Common myeloid progenitor, CD34-positive (primary cell): ENCODE data around the gene SURF4.
A peak's percentile ranks its signal among the peaks of the same experiment; 100 is the strongest.

Source experiments
- CTCF ChIA-PET: fragments of 350-600 bp; sonication (Branson Sonifier 250); formaldehyde crosslinking; loops from one replicate; lab custom pipeline; 2021; ENCODE audit warnings: antibody characterized with exemption; lab: Charles Lee
- POLR2A ChIA-PET: fragments of 350-600 bp; sonication (Branson Sonifier 250); formaldehyde crosslinking; loops from one replicate; lab custom pipeline; 2021; ENCODE audit warnings: antibody characterized with exemption; lab: Charles Lee
- DNase-seq, 3 donors: peaks; one replicate each; pipeline versions ENCODE4 v3.0.0 to v3.0.0-alpha.2; 2013
- H3K27ac ChIP-seq, 2 experiments: 1 replicate in 1 of 2; 2 replicates in 1 of 2; pipeline ENCODE4 v1.7.0; 2013; ENCODE audit warnings: inconsistent platforms in 2 of 2, low read length in 2 of 2, mild to moderate bottlenecking in 2 of 2, low read depth in 1 of 2, moderate library complexity in 1 of 2; ENCODE audit not compliant: severe bottlenecking in 2 of 2, insufficient read depth in 1 of 2, poor library complexity in 1 of 2
- H3K27me3 ChIP-seq, 5 experiments: replicated peaks in 2 of 5; 1 replicate in 3 of 5; 2 replicates in 2 of 5; pipeline versions ENCODE4 v1.6.1 to v1.7.0; 2013; ENCODE audit warnings: low read length in 4 of 5, mild to moderate bottlenecking in 2 of 5, moderate library complexity in 2 of 5, inconsistent platforms in 1 of 5; ENCODE audit not compliant: insufficient read depth in 5 of 5, control insufficient read depth in 4 of 5
- H3K36me3 ChIP-seq, 4 experiments: 1 replicate in 2 of 4; 2 replicates in 2 of 4; pipeline versions ENCODE4 v1.6.1 to v1.7.0; 2013; ENCODE audit warnings: low read length in 3 of 4, control low read depth in 1 of 4, mild to moderate bottlenecking in 1 of 4; ENCODE audit not compliant: control insufficient read depth in 4 of 4, insufficient read depth in 4 of 4
- H3K4me1 ChIP-seq, 4 experiments: 1 replicate in 3 of 4; 2 replicates in 1 of 4; pipeline versions ENCODE4 v1.6.1 to v1.7.1; 2013; ENCODE audit warnings: low read length in 3 of 4, mild to moderate bottlenecking in 3 of 4, control low read depth in 1 of 4, inconsistent platforms in 1 of 4, moderate library complexity in 1 of 4; ENCODE audit not compliant: control insufficient read depth in 4 of 4, insufficient read depth in 4 of 4; ENCODE audit errors: control extremely low read depth in 1 of 4
- H3K4me3 ChIP-seq, 7 experiments: 1 replicate in 4 of 7; 2 replicates in 3 of 7; pipeline versions ENCODE4 v1.5.1 to v1.7.0; 2013; ENCODE audit warnings: mild to moderate bottlenecking in 7 of 7, low read length in 6 of 7, moderate library complexity in 6 of 7, inconsistent platforms in 2 of 7, low read depth in 2 of 7, control low read depth in 1 of 7; ENCODE audit not compliant: insufficient read depth in 4 of 7, control insufficient read depth in 1 of 7; ENCODE audit errors: extremely low read depth in 1 of 7
- H3K9me3 ChIP-seq, 5 experiments: 1 replicate in 4 of 5; 2 replicates in 1 of 5; pipeline versions ENCODE4 v1.6.1 to v1.7.1; 2013; ENCODE audit warnings: low read length in 4 of 5, mild to moderate bottlenecking in 2 of 5, inconsistent platforms in 1 of 5, low read depth in 1 of 5, moderate library complexity in 1 of 5; ENCODE audit not compliant: control insufficient read depth in 4 of 5, insufficient read depth in 2 of 5; ENCODE audit errors: control extremely low read depth in 1 of 5
- WGBS: methylation state at CpG from one replicate; pipeline ENCODE4 v1.1.5; 2013; ENCODE audit not compliant: insufficient coverage; 5-methylcytosine and 5-hydroxymethylcytosine counted together

SURF4 gene

DNA sequence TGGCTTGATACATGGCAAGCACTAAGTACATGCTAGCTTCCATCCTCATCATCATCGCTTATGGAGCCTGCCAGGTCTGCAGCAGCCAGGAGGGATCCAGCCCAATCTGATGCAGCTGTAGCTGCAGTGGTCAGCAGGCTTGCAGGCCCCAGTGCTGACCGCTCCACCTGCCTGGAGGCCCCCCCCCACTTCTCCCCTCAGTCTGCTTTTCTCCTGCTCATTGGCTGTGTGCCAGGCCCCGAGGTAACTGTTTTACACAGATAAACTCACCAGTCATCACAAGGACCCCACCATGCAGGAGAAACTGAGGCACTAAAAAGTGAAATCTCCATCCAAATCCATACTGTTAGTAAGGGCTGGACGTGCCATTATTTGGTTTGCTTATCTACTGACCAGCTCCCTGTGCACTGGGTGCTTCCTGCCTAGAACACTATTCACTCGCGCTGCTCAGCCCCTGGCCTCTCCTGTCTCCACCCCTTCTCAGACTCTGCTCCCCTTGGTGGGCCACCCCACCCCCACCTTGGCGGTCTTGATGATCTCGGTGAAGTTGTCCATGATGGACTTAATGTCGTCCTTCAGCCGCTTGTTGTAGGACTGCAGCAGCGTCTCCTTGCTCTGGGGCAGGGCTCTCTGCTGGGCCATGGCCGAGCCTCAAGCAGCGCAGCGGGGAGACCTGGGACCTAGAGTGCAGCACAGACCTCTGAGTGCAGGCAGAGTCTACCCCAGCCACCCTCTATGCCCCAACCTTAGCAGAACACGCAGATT lies 29.7 kb downstream of the SURF4 start:
- no peaks in the 10 kb centered on the region for H3K9me3 ChIP-seq
- H3K27ac ChIP-seq, result peak overlapping the region in 1 of 2 experiments; percentile 83
- WGBS, result 86% methylated on average over 14 of the region's 15 CpGs
- H3K27me3 ChIP-seq, result no peaks in the 10 kb centered on the region
- peaks cover 4 to 52% (median 49%) of the 10 kb centered on the region in 4 experiments for H3K4me1 ChIP-seq
- CTCF ChIA-PET, result interaction anchor here (0.9 to 1.6 kb wide), 2 partner anchors 9 to 165 kb away, joined by 3 to 5 read pairs; no protein-coding TSS in a partner anchor
- DNase-seq, result no peak
- peak overlapping the region in 4 of 7 experiments; percentile 98 to 100 (median 99) for H3K4me3 ChIP-seq
- POLR2A ChIA-PET, result no interaction called here
- peaks cover 18 to 71% (median 47%) of the 10 kb centered on the region in 4 experiments for H3K36me3 ChIP-seq

GRCh38 chr9:133345596-133345995 lies 30.3 kb downstream of the SURF4 start:
- POLR2A ChIA-PET, result no interaction called here

GRCh38 chr9:133344979-133345378 lies 30.9 kb downstream of the SURF4 start:
- peaks cover 4 to 63% (median 61%) of the 10 kb centered on the region in 4 experiments for H3K4me1 ChIP-seq
- no peak for DNase-seq
- WGBS, result 96% methylated on average over 11 of the region's 12 CpGs
- ChIA-PET POLR2A (no interaction called here), CTCF (interaction anchor here (1.5 kb wide), 1 partner anchor 157 kb away, joined by 4 read pairs; no protein-coding TSS in a partner anchor)
- H3K27ac ChIP-seq, result no peak overlapping the region
- H3K4me3 ChIP-seq, result no peak overlapping the region
- no peaks in the 10 kb centered on the region for H3K27me3 ChIP-seq
- H3K9me3 ChIP-seq, result no peaks in the 10 kb centered on the region
- peaks cover 11 to 70% (median 34%) of the 10 kb centered on the region in 4 experiments for H3K36me3 ChIP-seq

More at GRCh38 chr9:133345596-133345995, 30.3 kb downstream of the SURF4 start:
- Histone ChIP-seq H3K27me3 (no peaks in the 10 kb centered on the region), H3K27ac (no peak overlapping the region), H3K36me3 (peaks cover 15 to 71% (median 41%) of the 10 kb centered on the region in 4 experiments), H3K9me3 (no peaks in the 10 kb centered on the region), H3K4me3 (no peak overlapping the region), H3K4me1 (peaks cover 4 to 58% (median 55%) of the 10 kb centered on the region in 4 experiments)
- no peak for DNase-seq
- CTCF ChIA-PET, result interaction anchor here (1.6 kb wide), 1 partner anchor 165 kb away, joined by 3 read pairs; no protein-coding TSS in a partner anchor
- 100% methylated on average over 4 of the region's 6 CpGs for WGBS

GRCh38 chr9:133344071-133344470 lies 31.8 kb downstream of the SURF4 start:
- H3K4me3 ChIP-seq, result no peak overlapping the region
- no peak for DNase-seq
- no peak overlapping the region for H3K27ac ChIP-seq
- WGBS, result 97% methylated on average over 18 of the region's 19 CpGs
- H3K9me3 ChIP-seq, result no peaks in the 10 kb centered on the region
- H3K4me1 ChIP-seq, result peaks cover 6 to 63% (median 61%) of the 10 kb centered on the region in 4 experiments
- CTCF ChIA-PET, result interaction anchor here (0.9 to 1.9 kb wide), 3 partner anchors 13 to 156 kb away, joined by 3 to 9 read pairs (median 4); no protein-coding TSS in a partner anchor
- peaks cover 7 to 67% (median 30%) of the 10 kb centered on the region in 4 experiments for H3K36me3 ChIP-seq
- POLR2A ChIA-PET, result no interaction called here
- H3K27me3 ChIP-seq, result no peaks in the 10 kb centered on the region

GRCh38 chr9:133342570-133342969 lies 33.3 kb downstream of the SURF4 start:
- CTCF ChIA-PET, result interaction anchor here (0.8 to 3.0 kb wide), 9 partner anchors 8 to 156 kb away, joined by 3 to 18 read pairs (median 8); no protein-coding TSS in a partner anchor
- Histone ChIP-seq H3K9me3 (no peaks in the 10 kb centered on the region), H3K27me3 (no peaks in the 10 kb centered on the region), H3K4me3 (no peak overlapping the region), H3K4me1 (peaks cover 3 to 62% (median 60%) of the 10 kb centered on the region in 4 experiments), H3K36me3 (peaks cover 6 to 69% (median 33%) of the 10 kb centered on the region in 4 experiments), H3K27ac (peak overlapping the region in 1 of 2 experiments; percentile 65)
- DNase-seq, result peak in 2 of 3 donors; percentile 26 to 31
- POLR2A ChIA-PET, result no interaction called here
- 90% methylated on average over 11 of the region's 11 CpGs for WGBS

GRCh38 chr9:133342069-133342406 lies 33.8 kb downstream of the SURF4 start:
- WGBS, result 95% methylated on average over 12 of the region's 12 CpGs
- CTCF ChIA-PET, result interaction anchor here (0.8 to 3.0 kb wide), 10 partner anchors 8 to 156 kb away, joined by 3 to 18 read pairs (median 6); no protein-coding TSS in a partner anchor

More at GRCh38 chr9:133342069-133342406, 33.8 kb downstream of the SURF4 start:
- H3K27me3 ChIP-seq, result no peaks in the 10 kb centered on the region
- H3K36me3 ChIP-seq, result peaks cover 6 to 69% (median 33%) of the 10 kb centered on the region in 4 experiments
- H3K4me3 ChIP-seq, result peak overlapping the region in 1 of 7 experiments; percentile 23
- POLR2A ChIA-PET, result interaction anchor here (0.9 kb wide), 1 partner anchor 133 kb away, joined by 3 read pairs; no protein-coding TSS in a partner anchor
- peaks cover 3 to 61% (median 57%) of the 10 kb centered on the region in 4 experiments for H3K4me1 ChIP-seq
- H3K27ac ChIP-seq, result peak overlapping the region in 1 of 2 experiments; percentile 65
- DNase-seq, result no peak
- no peaks in the 10 kb centered on the region for H3K9me3 ChIP-seq
